K562 (cell line): ENCODE results near the gene FBXW7. TPM values are rescaled to one million over a fixed set of nuclear protein-coding genes. Genes with fewer than 3 reads are reported as not detected.

Experiments
- CHD7 ChIP-seq: fragments of 200-600 bp; sonication (generic); IDR thresholded peaks from one replicate; pipeline ENCODE4 v1.6.1; 2012; ENCODE audit warnings: mild to moderate bottlenecking, low read depth, low read length, inconsistent platforms
- GABPA ChIP-seq: fragments of 200-800 bp; sonication (Bioruptor generic); conservative IDR thresholded peaks from 2 replicates; pipeline ENCODE4 v1.6.1; 2016; ENCODE audit warnings: low read depth, missing genetic modification characterization, missing compliant biosample characterization
- HDAC8 ChIP-seq: fragments of 450-650 bp; IDR thresholded peaks from 2 replicates; pipeline ENCODE4 v1.6.1; 2016; ENCODE audit warnings: mild to moderate bottlenecking, missing genetic modification characterization, moderate library complexity, missing compliant biosample characterization
- REST ChIP-seq, 2 experiments: fragments of 450-650 bp; formaldehyde crosslinking in 1 of 2; IDR thresholded peaks; 2 replicates each; pipeline versions ENCODE4 v1.4.0 to v1.6.1; 2014 to 2020; ENCODE audit warnings: mild to moderate bottlenecking in 2 of 2, borderline replicate concordance in 1 of 2, low read depth in 1 of 2
- ZBTB43 ChIP-seq: sonication (generic); formaldehyde crosslinking; IDR thresholded peaks from 2 replicates; pipeline ENCODE4 v1.8.0; 2023; ENCODE audit warnings: mild to moderate bottlenecking, missing genetic modification reagents
- polyA plus RNA-seq, 8 experiments: library from polyadenylated mRNA; depleted of rRNA in 4 of 8; stranded (reverse) in 5 of 8; unstranded in 3 of 8; fragments of >200 nt; fragmentation: Nextera tagmentation in 2 of 8; fragmentation: Illumina TruSeq in 1 of 8; extraction: Ambion mirVana in 2 of 8; extraction: Trizol in 1 of 8; gene quantifications; 2 replicates each; pipeline versions ENCODE4 v1.2.1 to v1.2.3, GENCODE V29; 2011 to 2014; ENCODE audit warnings: inconsistent platforms in 1 of 8, missing spikeins in 1 of 8
- total RNA-seq, 7 experiments: library from RNA; depleted of rRNA in 6 of 7; stranded (reverse); fragments of >200 nt in 6 of 7; fragmentation: Illumina TruSeq in 2 of 7; extraction: Trizol in 2 of 7; gene quantifications; 2 replicates each; pipeline versions ENCODE4 v1.2.1 to v1.2.3, GENCODE V29; 2011 to 2021; ENCODE audit warnings: low replicate concordance in 1 of 7

The FBXW7 gene
- total and polyA plus RNA-seq, 9 of the 15 experiments (the other 6 are each of a cell fraction or from before 2014, with no cell fraction given): 6.8 to 44.2 (median 16.4) TPM

GRCh38 chr4:152535903-152536544 lies at the start of gene FBXW7 (continued):
- TF ChIP-seq REST (IDR thresholded peaks at IDR 0.05; ENCODE audit: borderline replicate concordance): no peak
- TF ChIP-seq REST (CRISPR knock-in tag; IDR thresholded peaks at IDR 0.05; ENCODE audit: low read depth): no peak; the same call in 1 of the 2 replicates
- TF ChIP-seq HDAC8 (tag): no peak
- TF ChIP-seq ZBTB43 (CRISPR knock-in tag): no peak
- TF ChIP-seq CHD7: no peak
- TF ChIP-seq GABPA (tag): peak; percentile 95
